Lower leg skin (tissue), 3 donors: ENCODE results near the gene KCNN3.

Experiments
- CTCF ChIP-seq, 3 donors: fragments of 450-650 bp; IDR thresholded peaks; one replicate each; pipeline ENCODE4 v1.5.1; 2016; ENCODE audit warnings: antibody characterized with exemption in 3 of 3, mild to moderate bottlenecking in 3 of 3, moderate library complexity in 2 of 3
- POLR2A ChIP-seq, 2 donors: fragments of 450-650 bp; IDR thresholded peaks; one replicate each; pipeline ENCODE4 v1.6.1; 2016 to 2017; ENCODE audit warnings: antibody characterized with exemption in 2 of 2, mild to moderate bottlenecking in 1 of 2, moderate library complexity in 1 of 2

DNA sequence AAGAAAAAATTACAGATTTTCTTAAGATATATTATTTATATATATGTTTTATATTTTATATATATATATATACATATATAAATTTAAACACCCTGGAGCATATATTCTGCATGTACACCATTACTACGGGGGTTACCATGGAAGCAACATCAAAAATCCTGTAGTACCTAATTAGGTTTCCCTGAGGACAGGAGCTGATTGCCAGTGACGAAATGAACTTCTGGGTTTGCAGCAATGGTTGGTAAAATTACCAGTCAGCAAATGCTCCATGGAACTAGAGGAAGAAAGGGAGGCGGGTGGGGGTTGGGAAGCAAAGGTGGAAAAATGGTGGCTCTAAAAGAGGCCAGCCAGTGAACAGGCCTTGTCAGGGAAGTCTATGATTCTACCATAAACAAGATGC lies 89.5 kb downstream of the KCNN3 start:
- TF ChIP-seq CTCF (IDR thresholded peaks at IDR 0.05) = no peak
- no peak for TF ChIP-seq POLR2A (IDR thresholded peaks at IDR 0.05)
